NCI-H345 (cell line): ENCODE measurements around the gene PSPN.

Experiments
- DNase-seq: peaks from one replicate; lab custom pipeline; 2025; lab: John Stamatoyannopoulos, UW

Gene PSPN

DNA sequence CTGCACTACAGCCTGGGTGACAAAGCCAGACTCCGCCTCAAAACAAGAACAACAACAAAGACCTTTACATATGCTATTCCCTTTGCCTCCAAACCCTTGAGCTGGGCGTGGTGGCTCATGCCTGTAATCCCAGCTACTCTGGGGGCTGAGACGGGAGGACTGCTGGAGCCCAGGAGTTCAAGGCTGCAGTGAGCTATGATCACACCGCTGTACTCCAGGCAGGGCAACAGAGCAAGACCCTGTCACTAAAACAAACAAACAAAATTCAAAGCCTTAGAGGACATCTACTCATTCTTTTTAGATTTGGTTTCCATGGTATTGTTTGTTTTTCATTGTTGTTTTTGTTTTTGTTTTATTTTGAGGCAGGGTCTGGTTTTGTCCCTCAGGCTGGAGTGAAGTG is 50.1 kb downstream of the PSPN start:
- DNase-seq: no peak
